ENCODE measurements around the gene RNASEL. TPM values are rescaled to one million over a fixed set of nuclear protein-coding genes. Genes with fewer than 3 reads are reported as not detected.

RNASEL gene
- total RNA-seq, 1 donor from 2014 or later: 4.0 TPM

GRCh38 chr1:182561456-182561855 lies 27.6 kb downstream of the RNASEL start:
- H3K4me1 Mint-ChIP-seq (ENCODE audit: low read depth): no peaks in the 10 kb centered on the region
- H3K27me3 Mint-ChIP-seq (ENCODE audit: low read depth): peaks cover 5% of the 10 kb centered on the region
- TF ChIP-seq CTCF (IDR thresholded peaks at IDR 0.05): no peak
- H3K36me3 Mint-ChIP-seq (ENCODE audit: low read depth): no peaks in the 10 kb centered on the region
- peaks cover 5% of the 10 kb centered on the region for H3K9me3 Mint-ChIP-seq (ENCODE audit: low read depth)
- no peak overlapping the region for H3K4me3 Mint-ChIP-seq (ENCODE audit: unreplicated experiment)
- DNase-seq (ENCODE audit: low spot score): no peak
- no peak overlapping the region for H3K27ac Mint-ChIP-seq (ENCODE audit: unreplicated experiment)

DNA sequence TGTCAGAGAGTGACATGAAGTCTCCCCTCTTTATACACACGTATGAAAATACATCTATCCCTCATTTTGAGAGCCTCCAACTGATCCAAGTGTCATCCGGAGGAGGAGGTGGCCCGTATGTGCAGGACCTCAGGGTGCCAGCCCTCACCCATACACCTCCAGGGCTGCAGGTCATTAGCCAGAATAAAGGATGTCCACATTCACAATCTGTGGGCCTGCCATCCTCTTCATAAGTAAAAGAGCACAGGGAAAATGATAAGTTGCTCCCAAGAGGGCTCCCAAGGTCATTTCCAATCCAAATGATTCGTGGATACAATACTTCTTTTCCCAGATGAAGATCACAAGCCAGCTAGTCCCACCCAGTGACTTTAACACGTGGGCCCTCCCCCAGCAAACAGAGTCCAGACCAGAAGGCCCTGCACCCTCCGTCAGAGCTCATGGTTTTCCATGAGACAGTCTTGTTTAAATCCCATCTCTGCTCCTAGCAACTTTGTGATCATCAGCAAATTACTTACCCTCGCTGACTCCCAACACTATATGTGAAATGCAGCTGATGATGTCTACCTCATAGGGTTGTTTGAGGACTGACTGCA lies 28.6 kb downstream of the RNASEL start:
- Mint-ChIP-seq H3K9me3 (ENCODE audit: low read depth) (peaks cover 5% of the 10 kb centered on the region), H3K4me1 (ENCODE audit: low read depth) (no peaks in the 10 kb centered on the region), H3K27me3 (ENCODE audit: low read depth) (peaks cover 5% of the 10 kb centered on the region), H3K4me3 (ENCODE audit: unreplicated experiment) (no peak overlapping the region), H3K27ac (ENCODE audit: unreplicated experiment) (no peak overlapping the region), H3K36me3 (ENCODE audit: low read depth) (no peaks in the 10 kb centered on the region)
- TF ChIP-seq CTCF (IDR thresholded peaks at IDR 0.05): no peak
- DNase-seq (ENCODE audit: low spot score): no peak

- H3K27ac Mint-ChIP-seq (ENCODE audit: unreplicated experiment): no peak overlapping the region
- H3K4me3 Mint-ChIP-seq (ENCODE audit: unreplicated experiment): no peak overlapping the region
- TF ChIP-seq CTCF (IDR thresholded peaks at IDR 0.05): no peak
- H3K36me3 Mint-ChIP-seq (ENCODE audit: low read depth): no peaks in the 10 kb centered on the region
- H3K4me1 Mint-ChIP-seq (ENCODE audit: low read depth): no peaks in the 10 kb centered on the region
- peaks cover 5% of the 10 kb centered on the region for H3K27me3 Mint-ChIP-seq (ENCODE audit: low read depth)
- no peak for DNase-seq (ENCODE audit: low spot score)
- H3K9me3 Mint-ChIP-seq (ENCODE audit: low read depth): peaks cover 5% of the 10 kb centered on the region
Measured at GRCh38 chr1:182556279-182556678, 32.8 kb downstream of the RNASEL start.

GRCh38 chr1:182555493-182555892 lies 33.6 kb downstream of the RNASEL start:
- H3K4me1 Mint-ChIP-seq (ENCODE audit: low read depth): no peaks in the 10 kb centered on the region
- DNase-seq (ENCODE audit: low spot score): no peak

DNA sequence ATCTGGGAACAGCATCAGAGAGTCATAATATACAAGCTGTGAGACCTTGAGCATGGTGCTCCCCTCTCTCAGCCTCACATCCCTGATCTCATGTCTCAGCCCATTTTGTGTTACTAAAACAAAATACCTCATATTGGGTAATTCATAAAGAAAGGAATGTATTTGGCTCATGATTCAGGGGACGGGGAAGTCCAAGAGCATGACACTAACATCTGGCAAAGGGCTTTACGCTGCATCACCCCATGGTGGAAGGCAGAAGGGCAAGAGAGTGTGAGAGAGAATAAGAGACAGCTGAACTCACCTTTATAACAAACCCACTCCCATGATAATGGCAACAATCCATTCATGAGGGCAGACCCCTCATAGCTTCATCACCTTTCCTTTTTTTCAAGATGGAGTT lies 36.5 kb downstream of the RNASEL start:
- H3K27ac Mint-ChIP-seq (ENCODE audit: unreplicated experiment): no peak overlapping the region
- peaks cover 5% of the 10 kb centered on the region for H3K9me3 Mint-ChIP-seq (ENCODE audit: low read depth)
- no peaks in the 10 kb centered on the region for H3K36me3 Mint-ChIP-seq (ENCODE audit: low read depth)
- peaks cover 11% of the 10 kb centered on the region for H3K4me1 Mint-ChIP-seq (ENCODE audit: low read depth)
- no peaks in the 10 kb centered on the region for H3K27me3 Mint-ChIP-seq (ENCODE audit: low read depth)
- DNase-seq (ENCODE audit: low spot score): no peak
- no peak for TF ChIP-seq CTCF (IDR thresholded peaks at IDR 0.05)
- no peak overlapping the region for H3K4me3 Mint-ChIP-seq (ENCODE audit: unreplicated experiment)

More at GRCh38 chr1:182555493-182555892, 33.6 kb downstream of the RNASEL start:
- Mint-ChIP-seq H3K4me3 (ENCODE audit: unreplicated experiment) (no peak overlapping the region), H3K9me3 (ENCODE audit: low read depth) (peaks cover 5% of the 10 kb centered on the region), H3K27ac (ENCODE audit: unreplicated experiment) (no peak overlapping the region), H3K27me3 (ENCODE audit: low read depth) (peaks cover 5% of the 10 kb centered on the region), H3K36me3 (ENCODE audit: low read depth) (no peaks in the 10 kb centered on the region)
- TF ChIP-seq CTCF (IDR thresholded peaks at IDR 0.05): no peak
